ENCODE measurements around the gene NEXN.
A peak's percentile ranks its signal among the peaks of the same experiment; 100 is the strongest.
"Not testable (repeated sequence)": the region's sequence is repeated elsewhere in the genome, so short reads cannot be mapped to it uniquely, and the experiment has no call there.

Gene NEXN

GRCh38 chr1:77970192-77970591 is 81.8 kb downstream of the NEXN start:
- DNase-seq: no peak

- DNase-seq: no peak
Measured at GRCh38 chr1:77972080-77972479, 83.7 kb downstream of the NEXN start.

GRCh38 chr1:77975386-77975785 is 87.0 kb downstream of the NEXN start:
- no peak for DNase-seq

DNA sequence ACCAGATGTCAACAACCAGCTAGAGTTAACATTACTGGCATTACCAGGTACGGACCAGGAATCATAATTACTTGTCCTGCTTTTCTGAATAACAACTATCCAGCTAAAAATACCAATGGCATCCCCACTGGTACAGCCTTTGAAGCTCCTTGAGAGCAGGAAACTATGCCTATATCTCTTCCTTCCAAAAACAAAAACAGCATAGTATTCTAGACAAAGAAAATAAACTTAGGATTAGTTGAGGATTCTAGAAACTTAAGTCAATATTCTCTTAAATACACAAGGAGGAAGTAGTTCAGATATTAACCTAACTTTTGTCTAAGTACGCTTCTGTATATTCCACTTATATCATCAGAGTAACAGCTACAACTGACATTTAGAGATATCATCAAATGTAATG is 87.5 kb downstream of the NEXN start:
- DNase-seq: no peak

DNA sequence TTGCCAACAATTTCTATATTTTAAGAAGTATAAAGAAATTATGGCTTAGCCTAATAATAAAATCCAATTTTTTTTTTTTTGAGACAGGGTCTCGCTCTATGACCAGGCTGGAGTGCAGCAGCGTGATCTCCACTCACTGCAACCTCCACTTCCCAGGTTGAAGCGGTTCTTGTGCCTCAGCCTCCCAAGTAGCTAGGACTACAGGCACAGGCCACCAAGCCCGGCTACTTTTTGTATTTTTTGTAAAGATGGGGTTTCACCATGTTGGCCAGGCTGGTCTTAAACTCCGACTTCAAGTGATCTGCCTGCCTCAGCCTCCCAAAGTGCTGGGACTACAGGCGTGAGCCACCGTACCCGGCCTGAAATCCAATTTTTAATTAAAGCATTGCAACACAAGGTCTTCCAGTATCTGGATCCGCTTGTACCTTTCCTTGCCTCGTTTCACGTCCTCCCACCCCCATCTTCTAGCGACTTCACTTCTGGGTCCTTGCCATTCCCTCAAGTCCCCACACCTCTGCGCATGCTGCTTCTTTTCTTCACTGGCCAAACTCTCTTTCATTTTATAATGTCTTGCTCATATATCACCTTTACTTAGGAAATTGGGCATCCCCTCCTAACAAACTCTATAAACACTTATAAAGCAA is 88.1 kb downstream of the NEXN start:
- DNase-seq: no peak

GRCh38 chr1:77977989-77978292 is 89.5 kb downstream of the NEXN start:
- no peak for DNase-seq

GRCh38 chr1:77978293-77978968 is 90.0 kb downstream of the NEXN start:
- peak; percentile 92 for DNase-seq

DNA sequence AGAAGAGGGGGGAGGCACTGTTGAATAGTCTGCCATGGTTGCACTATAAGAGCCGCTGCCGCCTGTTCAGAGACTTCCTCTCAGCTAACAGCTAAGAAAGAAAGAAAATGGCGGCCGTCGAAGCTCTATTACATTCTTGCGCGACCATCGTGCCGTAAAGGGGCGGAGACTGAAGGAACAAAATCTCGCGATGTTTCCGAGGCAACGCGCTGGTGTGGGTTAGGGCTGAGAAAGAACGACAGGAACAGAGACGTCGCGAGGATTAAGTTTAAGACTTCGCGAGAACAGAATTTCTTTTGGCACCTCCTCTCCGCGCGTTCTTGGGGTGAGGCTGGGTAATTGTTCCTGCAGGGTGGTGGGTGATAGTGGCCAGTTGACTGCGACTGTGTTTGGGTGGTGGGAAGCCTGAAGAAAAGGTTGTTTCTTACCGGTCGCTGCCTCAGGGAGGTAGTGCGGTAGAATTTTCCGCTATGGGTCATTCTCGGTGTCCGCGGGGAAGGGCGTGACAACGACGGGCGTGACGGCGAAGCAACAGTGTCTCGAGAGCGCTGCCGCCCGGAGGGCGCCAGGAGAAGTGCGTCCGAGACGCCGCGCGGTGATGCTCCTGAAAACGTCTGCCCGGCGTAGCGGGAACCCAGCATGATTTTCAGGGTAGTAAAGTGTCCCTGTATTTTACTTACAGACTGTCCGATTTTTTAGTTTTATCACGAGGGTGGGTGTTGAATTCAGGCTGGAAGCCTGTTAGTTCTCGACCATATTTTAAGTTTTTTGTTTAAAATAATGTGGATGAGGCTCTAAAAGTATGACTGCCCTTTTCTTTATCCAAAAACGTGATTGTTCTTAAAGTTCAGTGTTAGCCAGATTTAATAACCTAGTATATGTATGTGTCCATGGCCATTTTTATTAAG is 90.8 kb downstream of the NEXN start, which contains the start of gene FUBP1:
Gene FUBP1, minus strand, starts transcription at position 104 of the 908 bp plus-strand sequence. Its CDS starts 68 bp downstream, at position 36.
- DNase-seq: peak; percentile 98

GRCh38 chr1:77983352-77983996 is 95.0 kb downstream of the NEXN start:
- not testable (repeated sequence) for DNase-seq

DNA sequence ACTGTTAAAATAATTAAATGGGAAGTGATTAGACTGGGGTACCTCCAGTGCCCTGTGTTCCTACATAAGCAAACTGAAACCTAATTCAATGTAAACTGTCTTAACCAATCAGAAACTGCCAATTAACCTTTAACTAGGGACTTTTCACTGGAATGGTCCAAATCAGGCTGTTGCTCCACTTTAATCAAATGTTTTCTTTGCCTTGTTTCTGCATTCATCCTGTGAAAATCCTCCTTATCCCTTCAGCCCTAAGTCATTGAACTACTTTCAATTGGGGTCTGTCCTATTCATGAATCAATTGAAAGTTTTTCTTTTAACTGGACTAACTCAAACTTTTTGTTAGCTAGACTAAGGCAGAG is 95.6 kb downstream of the NEXN start:
- no peak for DNase-seq

GRCh38 chr1:77984629-77985028 is 96.2 kb downstream of the NEXN start:
- no peak for DNase-seq

- DNase-seq: no peak
Measured at GRCh38 chr1:77986810-77987209, 98.4 kb downstream of the NEXN start.

- no peak for DNase-seq
Measured at GRCh38 chr1:77987919-77988318, 99.5 kb downstream of the NEXN start.

DNA sequence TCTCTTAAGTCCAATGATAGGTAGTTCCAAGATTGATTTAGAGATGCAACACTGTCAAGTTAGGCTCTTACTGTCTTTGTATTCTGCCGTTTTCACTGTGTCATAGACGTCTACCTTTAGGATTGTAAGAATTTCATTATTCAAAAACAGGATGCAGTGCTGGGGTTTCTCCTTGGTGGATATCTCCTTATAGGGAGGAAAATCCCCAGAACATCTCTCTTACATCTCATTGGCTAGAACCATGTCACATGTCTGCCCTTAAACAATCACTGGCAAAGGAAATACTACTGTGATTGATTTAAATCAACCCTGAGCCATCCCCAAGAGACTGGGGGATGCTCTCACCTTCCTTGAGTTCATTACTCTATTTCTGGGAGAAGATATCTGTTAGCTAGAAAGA is 101.3 kb downstream of the NEXN start:
- DNase-seq: no peak

GRCh38 chr1:77990629-77991204 is 102.3 kb downstream of the NEXN start:
- DNase-seq: no peak

DNA sequence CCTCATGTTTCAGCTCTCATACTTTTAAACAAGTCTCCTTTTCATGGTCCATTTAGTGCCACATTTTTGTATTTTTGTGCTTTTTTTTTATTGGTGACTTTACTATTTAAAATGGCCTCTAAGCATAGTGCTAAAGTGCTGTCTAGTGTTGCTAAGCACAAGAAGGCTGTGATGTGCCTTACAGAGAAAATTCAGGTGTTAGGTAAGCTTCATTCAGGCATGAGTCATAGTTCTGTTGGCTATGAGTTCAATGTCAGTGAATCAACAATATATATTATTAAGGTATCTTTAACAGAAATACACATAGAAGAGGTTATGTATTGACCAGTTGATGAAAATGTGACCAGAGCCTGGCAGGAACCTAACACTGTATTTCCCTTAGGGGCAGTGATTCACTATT is 103.2 kb downstream of the NEXN start:
- DNase-seq: no peak

Data from NCI-H1105 (cell line).